DMS79 treated with DMSO at 0.1 percent for 48 hours (cell line): ENCODE data around the gene CAPZB.
A peak's percentile ranks its signal among the peaks of the same experiment; 100 is the strongest.
"Not testable (repeated sequence)": the region's sequence is repeated elsewhere in the genome, so short reads cannot be mapped to it uniquely, and the experiment has no call there.

Experiments used
- DNase-seq: peaks from one replicate; lab custom pipeline; 2025; lab: John Stamatoyannopoulos, UW

Gene CAPZB

DNA sequence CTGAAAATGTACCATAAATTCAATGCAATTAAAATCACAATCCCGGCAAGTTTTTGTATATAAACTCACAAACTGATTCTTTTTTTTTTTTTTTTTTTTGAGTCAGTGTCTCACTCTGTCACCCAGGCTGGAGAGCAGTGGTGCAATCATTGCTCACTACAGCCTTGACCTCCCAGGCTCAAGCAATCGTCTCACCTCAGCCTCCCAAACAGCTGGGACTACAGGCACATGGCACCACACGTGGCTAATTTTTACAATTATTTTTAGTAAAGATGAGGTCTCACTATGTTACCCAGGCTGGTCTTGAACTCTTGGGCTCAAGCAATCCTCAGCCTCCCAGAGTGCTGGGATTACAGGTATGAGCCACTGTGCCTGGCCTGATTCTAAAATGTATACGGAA, 12.1 kb upstream of the CAPZB start:
- DNase-seq = not testable (repeated sequence)

DNA sequence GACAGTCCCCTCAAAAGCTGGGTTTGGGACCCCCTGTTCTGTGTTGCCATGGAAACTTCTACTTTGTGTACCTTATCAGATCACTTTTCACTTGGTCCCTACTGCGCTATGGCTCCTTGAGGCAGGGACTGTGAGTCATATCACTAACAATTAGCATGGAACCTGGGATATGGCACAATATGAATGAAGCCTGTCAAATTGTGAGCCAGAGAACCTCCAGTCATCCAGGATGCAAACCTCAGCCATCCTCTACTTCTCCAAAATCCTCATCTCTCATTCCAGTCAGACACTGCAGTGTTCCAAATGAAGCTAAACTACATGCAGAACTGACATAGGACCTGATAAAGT, 11.2 kb upstream of the CAPZB start:
- no peak for DNase-seq

DNA sequence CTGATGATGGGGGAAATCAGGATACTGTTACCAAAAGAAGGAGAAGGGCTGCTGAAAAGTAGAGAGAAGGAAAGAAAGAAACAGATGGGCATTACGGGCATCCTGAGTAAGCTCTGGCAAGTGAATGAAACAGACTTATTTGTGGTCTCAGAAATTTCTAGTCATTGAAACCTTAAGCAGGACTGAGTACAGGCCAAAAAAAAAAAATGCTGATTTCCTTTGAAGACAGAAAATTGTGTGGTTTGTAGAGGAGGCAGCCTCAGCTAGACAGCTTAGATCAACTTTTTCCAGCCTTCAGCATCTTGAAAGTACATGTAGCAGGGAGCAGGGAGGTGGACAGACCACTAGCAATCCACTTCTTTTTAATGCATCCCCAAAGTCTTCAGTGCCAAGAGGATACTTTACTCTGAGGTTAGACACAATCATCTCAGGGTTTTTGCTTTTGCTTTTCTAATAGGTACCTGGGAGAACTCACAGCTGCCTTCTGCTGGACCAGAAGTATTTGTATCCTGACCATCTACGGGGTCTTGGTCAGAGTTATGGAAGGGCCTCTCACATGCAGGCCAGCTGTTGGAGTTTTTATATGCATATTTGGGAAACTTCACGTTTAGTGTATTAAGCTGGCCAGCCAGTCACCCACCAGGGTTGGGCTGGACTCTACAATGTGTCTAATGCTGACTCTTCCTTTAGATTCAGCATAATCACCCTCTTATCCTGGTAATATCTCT, 10.6 kb upstream of the CAPZB start:
- DNase-seq = no peak

DNA sequence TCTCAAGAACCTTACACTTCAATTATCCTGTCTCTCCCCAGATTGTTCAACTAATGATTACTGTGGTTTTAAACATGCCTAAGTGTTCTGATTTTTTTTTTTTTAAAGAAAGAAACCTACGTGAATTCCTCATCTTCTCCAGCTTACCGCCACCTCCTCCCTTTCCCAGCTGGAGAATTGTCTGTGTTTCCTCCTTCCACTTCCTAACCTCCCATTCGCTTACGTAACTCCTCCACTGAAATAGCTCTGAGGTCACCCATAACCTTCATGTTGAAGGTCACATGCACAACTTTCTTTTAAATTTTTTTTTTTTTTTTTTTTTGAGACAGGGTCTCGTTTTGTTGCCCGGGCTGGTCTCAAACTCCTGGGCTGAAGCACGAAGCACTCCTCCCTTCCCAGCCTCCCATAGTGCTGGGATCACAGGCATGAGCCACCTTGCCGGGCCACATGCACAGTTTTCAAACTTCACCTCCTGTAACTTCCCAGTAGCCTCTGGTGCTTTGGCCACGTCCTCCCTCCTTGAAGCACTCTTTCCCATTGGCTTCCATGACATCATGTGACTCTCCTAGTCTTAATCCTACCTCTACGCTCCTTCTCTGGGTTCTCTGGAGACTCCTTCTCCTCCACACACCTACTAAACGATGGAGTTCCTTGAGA, 9.8 kb upstream of the CAPZB start:
- no peak for DNase-seq

DNA sequence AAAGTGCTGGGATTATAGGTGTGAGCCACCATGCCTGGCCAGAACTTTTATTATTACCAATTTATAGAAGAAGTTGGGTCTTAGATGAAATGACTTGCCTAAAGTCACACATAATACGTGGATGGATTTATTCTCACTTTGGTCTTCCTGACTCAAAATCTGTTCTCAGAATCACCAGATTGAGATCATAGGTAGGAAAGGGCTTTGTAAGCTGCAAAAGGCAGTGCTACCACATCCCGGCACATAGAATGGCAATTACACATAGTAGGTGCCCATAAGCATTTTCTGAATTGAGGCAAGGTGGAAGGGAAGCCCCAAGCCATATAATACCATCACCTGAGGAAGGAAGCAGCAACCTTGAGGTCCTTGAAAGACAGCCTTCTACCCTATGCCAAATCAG, 8.2 kb upstream of the CAPZB start:
- no peak for DNase-seq

DNA sequence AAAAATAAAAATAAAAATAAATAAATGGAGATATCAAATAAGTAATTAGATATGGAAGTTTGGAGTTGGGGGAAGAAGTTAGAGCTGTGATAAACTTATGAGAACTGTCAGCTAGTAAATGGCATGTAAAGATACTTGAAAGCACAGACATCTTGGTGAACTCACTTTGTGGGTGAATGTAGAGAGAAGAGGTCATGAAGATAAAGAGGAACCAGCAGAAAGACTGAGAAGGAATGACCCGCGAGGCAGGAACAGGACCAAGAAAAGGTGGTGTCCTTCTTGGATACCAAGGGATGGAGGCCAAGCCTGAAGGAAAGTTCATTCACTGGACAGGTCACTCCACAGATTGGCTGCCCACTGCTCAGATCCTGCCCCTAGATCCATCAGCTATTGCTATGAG, 4.7 kb upstream of the CAPZB start:
- no peak for DNase-seq

DNA sequence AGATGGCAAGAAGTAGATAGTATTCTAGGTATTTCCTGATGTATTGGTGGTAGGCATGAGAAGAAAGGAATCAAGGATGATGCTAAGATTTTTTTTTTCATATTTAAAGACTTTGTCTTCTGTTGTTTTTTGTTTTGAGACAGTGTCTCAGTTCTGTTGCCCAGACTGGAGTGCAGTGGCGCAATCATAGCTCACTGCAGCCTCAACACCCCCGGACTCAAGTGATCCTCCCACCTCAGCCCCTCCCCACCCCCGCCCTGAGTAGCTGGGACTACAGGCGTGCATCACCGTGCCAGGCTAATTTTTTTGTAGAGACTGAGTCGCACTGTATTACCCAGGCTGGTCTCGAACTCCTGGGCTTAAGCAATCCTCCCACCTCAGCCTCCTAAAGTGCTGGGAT, 2.8 kb upstream of the CAPZB start:
- no peak for DNase-seq

DNA sequence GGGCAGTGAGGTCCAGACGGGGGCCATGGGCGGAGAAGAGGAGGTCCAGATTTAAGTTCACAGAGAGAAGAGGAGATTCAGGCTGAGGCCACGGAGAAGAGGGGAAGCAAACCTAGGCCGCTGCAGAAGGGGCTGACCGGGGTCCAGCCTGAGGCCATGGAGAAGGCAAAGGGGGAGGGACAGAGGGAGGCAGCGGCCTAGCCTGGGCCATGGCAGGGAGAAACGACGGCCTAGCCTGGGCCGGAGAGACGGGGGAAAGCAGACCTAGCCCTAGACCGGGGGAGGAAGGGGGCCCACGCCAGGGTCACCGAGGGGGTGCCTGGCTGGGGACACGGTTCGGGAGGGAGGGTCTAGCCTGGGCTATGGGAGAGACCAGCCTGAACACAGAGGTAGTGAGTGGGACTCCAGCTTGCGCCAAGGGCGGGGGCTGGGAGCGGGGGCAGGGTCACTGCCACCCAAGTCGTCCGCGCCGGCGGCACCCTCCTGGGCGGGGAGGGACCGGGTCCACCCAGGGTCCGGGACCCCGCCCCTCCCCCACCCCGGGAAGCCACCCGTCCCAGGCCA, 459 bp downstream of the CAPZB start:
- DNase-seq = peak; percentile 20

DNA sequence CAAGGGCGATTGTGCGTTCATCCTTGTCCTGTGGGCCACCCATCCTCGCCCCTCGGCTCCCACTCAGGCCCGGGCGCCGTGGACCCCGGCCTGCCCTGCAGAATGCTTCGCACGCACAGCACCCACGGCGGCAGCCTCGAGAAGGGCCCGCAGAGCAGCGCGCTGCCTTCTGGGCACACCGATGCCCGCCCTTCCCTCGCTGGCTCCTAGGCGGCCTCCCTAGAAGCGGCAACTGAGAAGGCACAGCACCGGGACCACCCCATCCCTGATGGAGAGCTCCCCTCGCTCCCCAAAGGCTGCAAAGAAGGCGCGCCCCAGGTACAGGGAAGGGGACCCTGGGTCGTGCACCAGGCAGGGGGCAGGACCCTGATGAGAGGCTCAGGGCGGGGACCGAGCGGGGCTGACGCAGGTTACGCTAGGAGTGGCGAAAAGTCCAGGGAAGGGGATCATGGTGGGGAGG, 971 bp downstream of the CAPZB start:
- peak; percentile 15 for DNase-seq

DNA sequence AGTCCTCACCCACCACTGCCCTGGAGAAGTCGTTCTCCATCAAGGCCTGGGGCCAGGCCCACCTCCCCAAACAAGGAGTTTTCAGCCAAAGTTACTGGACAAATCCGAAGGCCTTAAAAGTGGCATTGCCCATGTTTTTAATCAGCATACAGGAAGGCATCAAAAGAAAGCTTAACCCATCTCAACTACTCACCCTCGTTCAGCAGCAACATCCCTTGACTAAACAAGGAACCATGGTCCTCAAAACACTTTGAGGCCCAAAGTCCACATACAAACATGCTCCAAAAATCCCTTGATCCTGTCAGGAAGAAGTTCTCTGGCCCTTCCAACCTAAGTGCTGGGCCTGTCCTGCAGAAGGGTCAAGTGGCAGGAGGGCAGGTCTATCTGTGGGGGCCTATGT, 1.6 kb downstream of the CAPZB start:
- no peak for DNase-seq

DNA sequence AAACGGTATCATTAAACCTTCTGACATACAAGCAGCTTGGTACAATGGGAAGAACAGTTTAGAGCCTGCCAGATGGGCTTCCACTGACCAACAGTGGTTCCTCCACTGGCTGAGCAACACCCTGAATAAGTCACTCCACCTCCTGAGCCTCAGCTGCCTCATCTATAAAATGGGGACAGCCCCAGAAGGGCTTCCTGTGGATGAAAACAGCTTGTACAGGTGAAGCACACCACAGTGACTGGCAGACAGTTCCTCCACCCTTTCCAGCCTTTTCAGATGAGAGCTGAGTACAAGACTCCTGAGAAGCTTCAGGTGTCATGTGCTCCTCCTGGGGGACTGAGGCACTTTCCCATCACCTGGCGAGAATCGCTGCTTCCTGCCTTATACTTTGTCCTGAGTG, 2.1 kb downstream of the CAPZB start:
- no peak for DNase-seq

DNA sequence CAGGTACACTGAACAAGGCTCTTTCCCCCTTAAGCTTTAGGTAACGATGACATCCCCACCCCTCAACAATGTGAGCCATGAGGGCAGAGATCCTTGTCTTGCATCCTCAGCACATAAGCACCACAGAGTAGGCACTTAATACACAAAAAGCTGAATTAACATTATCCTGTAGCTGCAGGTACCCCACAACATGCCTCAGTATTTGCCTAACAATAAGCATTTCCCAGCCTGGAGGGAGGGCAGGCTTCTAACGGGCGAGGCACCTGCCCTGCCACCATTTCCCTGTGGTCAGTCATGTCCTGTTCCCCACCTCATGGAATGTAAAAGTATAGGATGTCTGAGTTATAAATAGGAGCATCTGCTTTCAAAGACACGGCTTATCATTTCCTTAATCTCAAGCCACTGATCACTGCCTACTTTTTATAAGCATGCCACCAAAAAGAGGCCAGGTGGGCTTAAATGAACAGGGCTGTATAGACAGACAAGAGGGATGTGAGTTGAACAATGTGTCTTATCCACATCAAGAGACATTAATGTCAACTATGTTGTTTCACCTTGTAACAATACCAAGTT, 3.4 kb downstream of the CAPZB start:
- DNase-seq = no peak

DNA sequence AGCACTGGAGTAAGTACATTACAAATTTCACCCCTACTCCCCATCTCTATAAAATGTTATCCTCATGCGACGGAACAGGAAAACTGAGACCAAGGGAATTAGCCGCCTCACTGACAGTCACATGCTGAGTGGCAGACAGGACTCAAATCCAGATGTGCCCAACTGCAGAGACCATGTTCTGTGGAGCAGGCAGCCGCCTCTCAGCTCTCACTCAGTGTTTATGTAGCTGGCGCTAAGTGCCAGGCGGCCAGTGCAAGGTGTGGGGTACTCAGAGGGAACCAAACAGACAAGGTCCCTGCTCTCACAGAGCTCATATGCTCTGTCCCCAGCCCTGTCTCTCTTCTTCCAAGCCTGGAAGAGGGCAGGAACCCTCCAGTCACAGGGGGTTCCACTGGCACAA, 5.1 kb downstream of the CAPZB start:
- peak; percentile 42 for DNase-seq

DNA sequence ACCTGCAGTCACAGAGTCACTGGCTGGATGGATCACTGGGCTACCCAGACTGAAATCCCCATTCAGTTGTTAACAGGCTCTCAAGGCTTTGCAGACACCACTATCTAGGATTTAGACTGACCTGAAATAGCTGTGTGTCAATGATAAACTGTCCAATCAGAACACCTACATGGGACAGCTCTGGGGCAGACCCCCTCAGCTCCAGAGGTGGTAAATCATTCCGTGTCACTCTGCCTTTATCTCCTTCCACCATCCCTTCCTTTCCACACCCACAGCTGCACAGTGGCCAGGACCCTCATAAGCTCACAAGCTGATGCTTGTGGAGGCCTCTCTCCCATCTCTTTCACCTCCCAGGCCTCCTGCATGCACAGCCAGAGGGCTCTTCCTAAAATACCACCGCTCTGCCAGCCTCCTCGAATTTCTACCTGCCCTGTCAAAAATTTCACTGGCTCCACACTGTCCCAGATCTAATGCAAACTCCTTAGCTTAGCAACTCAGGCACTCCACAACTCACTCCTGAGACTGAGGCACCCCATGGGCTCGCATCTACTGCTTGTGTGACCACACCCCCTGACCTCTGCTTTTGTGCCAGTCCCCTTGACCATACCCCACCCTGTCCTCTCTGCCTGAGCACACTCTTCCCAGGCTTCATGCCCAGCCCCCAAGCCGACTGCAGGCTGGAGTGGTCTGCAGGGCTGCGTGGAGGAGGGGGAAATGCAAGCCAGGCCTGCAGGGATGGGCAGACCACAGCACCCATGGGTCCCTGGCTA, 5.8 kb downstream of the CAPZB start:
- no peak for DNase-seq

DNA sequence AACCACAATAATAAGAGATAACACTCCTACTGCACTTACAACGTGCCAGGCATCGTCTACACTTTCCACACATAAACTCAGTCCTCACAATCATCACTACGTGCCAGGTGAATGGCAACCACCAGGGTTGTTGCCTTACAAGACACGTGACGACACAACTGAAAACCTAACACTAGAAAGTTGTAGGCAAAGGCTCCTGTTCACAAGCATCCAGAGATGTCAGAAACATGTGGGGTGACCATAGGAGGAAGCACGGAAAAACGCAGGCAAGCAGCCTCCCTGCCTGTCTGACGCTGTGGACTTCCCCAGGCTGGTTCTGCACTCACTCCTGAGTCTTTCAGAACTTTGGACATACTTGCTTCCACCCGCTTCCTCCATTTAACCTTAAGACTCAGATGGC, 7.0 kb downstream of the CAPZB start:
- no peak for DNase-seq

DNA sequence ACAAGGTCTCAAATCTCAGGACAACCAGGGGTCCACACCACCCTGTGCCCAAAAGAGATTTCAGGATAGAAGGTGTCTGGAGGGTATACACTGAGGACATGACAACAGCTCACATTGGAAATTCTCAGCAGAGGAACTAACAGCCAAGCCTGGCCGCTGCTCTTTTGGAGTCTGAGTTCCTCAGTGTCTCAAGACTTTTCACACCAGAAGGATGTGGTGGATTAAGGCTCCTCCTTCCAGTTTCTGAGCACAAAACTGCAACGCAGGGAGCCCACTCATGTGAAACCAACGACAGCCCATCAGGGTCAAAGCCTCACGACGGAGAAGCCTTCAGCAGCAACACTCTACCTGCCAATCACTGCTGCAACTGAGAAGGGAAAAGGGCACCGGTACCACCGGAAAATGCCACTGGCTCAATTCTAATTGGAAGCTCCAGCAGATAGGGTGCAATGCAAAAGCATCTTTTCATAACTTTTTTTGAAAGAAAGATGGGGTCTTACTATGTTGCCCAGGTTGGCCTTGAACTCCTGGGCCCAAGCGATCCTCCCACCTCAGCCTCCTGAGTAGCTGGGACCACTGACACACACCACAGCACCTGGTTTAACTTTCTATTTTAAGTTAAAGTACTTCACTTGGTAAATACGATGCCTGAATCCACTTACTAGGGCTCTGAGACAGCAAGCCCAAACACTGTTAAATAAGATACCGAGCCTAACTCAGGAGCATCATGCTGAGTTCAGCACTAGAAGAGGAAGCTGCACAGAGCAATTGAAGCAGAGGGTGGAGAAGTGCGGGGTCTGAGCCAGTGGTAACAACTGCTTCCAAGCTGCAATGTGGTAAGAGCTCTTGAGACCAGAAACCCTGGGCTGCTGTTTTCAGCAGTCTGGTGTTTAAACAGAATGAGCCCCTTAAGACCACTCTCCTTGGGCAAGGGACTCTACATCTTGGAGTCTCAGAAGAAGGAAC, 7.8 kb downstream of the CAPZB start:
- peak; percentile 99 for DNase-seq

DNA sequence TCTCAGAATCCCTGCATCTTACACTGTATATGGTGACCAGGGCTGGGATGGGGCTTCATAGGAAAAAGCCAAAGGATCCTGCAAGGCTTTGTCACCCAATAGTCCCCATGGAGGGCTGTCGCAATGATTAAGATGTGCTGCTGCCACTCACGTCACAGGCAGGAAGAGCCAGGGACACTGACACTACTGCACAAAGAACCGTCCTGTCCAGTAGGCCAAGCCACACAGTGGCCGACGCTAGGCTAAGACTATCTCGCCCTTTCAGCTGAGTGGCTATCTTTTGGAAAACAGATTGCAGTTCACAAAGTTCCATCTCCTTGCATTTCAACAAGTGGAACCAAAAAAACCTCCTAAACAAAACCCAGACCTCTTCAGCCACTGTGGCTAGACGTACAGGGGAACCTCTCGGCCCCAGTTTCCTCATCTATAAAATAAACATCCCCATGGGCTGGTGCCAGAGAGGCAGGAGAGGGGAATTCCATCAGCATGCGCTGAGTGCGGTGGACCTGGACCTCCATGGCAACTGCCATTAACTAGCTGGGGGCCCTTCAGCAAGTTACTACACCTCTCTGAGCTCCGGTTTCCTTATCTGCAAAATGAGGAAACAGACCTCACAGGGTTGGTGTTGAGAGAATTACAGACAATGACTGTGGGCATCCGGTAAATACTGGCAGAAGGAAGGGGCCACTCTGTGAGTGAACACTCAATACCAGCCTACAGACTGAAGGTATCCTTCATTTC, 8.7 kb downstream of the CAPZB start:
- DNase-seq = no peak

DNA sequence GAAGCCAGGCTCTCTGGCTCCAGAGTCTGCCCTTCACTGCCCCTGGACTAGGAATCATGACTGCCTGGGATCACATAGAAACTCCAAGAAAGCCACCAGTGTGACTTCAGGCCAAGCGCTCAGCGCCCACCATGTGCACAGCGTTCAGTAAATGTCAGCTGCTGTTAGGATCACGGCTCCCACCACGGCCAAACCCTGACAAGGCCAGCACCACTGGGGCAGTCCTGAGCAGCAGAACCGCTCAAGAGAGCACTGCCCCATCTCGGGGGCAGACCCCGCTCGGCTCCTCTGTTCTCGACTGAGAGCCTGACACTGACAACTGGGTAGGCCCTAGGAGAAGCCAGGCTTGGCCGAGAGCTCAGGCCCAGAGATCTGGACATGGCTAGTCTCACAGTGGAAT, 10.0 kb downstream of the CAPZB start:
- no peak for DNase-seq

DNA sequence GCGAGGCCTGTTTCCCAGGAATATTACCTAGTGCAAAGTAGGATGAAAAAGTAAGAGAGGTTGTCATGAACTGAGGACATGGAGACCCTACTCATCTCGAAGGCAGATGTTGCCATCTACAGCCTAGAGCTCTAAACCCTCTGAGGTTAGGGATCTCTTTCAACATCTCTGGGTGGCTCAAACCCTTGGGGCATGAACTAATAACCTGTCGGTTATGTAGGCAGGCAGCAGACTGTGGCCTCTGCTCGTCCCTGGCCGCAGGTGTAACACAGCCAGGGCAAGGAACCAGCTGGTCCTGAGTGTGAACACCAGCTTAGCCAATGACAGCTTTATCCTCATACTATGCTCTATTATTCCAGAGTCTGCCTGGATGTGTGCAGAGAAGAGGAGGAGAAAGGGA, 13.2 kb downstream of the CAPZB start:
- no peak for DNase-seq

DNA sequence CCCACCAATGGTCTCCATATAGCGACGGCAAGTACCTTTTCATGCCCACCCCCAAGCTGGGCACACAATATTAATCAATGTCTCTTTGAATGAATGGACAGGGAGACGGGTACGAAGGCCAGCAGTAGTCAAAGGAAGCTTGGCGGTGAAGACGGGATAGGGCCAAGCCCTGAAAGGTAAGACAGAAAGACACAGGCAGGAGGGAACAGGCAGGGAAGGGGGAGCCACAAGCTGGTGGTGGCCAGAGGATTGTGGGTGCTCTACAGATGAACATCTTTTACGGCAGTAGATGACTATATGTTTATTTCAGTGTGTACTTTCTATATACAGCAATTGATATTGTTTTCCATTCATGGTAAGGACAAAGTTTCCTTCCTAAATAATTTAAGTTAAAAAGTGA, 16.3 kb downstream of the CAPZB start:
- no peak for DNase-seq
